Right forelimb (tissue), 1 donor: ENCODE measurements around the gene IFNL4.
"Not testable (repeated sequence)": the region's sequence is repeated elsewhere in the genome, so short reads cannot be mapped to it uniquely, and the experiment has no call there.

Experiments
- DNase-seq: peaks from one replicate; pipeline ENCODE4 v3.0.0-alpha.2; 2018

IFNL4 gene

DNA sequence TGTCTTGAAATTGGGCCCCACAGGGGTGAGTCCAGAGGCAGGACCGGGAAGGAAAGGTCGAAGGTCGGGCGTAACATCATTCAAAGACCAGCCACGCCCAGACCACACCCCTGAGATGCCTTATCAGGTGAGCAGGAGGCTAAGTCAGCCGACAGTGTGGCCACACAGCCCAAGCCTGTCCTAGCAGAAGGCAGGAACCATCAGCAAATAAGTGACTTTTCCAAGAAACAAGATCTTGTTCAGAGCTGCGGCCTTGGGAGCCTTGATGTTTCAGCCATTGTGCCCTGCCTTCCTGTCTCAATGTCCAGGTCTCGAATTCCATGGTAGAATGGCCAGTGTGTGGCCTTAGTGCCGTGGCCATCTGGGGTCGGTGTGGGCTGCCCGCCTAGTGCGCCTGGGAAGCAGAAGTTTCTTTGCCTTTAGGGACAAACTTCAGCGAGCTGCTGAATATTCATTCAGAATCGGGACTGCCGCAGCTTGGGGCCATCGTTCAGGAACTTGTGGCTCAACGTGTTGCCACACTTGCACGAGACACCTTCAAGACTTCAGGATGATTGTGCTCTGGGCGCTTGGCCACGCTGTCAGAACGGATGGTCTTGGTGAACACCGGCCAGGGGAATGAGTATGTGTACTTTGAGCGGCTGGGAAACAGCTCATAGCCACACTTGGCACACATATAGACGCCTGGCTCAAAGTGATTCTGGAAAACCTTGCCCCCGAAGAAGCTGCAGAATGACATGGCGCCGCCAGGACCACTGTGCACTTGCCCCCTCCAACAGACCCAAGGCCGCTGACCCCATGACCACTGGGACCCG lies 6.1 kb upstream of the IFNL4 start:
- no peak for DNase-seq

DNA sequence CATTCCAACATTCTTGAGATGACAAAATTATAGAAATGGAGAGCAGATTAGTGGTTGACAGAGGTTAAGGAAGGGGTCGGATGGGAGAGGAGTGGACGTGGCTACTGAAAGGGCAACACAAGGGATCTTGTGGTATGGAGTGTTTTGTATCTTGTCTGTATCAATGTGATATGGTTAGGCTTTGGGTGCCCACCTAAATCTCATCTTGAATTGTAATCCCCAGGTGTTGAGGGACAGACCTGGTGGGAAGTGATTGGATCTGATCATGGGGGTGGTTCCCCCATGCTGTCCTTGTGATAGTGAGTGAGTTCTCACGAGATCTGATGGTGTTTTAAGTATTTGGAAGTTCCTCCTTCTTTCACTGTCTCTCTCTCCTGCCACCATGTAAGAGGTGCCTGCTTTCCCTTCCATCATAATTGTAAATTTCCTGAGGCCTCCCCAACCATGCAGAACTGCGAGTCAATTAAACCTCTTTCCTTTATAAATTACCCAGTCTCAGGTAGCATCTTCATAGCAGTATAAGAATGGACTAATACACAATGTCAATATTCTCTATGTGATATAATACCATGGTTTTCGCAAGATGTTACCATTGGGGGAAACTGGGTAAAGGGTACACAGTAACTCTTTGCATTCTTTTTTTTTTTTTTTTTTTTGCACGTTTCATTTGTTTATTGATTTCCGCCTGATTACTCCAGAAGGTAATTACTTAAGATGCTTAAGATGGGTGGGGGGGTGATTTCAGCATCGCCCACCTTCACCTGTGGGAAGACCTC lies 4.9 kb upstream of the IFNL4 start:
- DNase-seq = no peak

DNA sequence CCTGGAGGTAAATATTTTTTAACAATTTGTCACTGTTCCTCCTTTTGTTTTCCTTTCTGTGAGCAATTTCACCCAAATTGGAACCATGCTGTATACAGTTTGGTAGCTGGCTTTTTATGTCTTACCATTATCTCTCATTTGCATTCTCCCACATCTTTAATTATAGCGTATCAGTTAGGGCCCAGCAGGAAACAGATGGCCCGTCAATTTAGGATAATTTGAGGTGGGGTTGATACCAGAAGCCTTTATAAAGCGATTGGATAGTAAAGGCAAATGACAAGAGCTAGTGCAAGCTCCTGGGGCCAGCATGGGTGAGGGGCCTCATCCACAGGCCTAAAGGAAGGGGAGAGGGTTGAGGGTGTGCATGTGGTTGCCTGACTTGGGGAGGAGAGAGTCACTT lies 3.8 kb upstream of the IFNL4 start:
- no peak for DNase-seq

DNA sequence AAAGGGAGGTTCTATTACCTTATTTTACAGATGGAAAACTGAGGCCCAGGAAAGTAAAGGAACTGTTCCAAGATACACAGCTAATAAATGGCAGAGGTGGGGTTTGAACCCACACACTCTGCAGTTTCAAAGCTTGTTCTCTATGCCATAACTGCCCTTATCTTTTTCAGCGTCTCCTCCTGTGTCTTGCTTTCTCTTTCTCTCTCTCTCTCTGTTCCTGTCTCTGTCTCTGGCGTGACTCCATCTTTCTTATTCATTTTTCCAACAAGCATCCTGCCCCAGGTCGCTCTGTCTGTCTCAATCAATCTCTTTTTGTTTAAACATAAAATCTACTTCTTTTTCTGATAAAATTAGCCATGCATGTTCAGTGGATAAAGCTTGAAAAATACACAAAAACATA lies 3.2 kb upstream of the IFNL4 start:
- DNase-seq = no peak

DNA sequence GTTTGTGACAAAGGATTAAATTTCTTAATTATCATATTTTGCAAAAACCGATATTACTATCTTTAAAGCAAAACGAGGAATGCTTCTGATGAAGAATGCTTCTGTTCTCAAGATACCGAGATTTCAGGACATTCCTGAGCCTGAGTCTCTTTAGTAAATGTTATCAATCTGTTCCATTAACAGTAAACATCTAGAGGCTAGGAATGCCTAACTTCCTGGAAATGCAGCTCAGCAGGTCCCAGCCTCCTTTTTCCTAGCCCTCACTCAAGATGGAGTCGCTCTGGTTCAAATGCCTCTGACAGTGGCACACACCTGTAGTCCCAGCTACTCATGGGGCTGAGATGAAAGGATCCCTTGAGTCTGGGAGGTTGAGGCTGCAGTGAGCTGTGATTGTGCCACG lies 2.4 kb upstream of the IFNL4 start:
- no peak for DNase-seq

DNA sequence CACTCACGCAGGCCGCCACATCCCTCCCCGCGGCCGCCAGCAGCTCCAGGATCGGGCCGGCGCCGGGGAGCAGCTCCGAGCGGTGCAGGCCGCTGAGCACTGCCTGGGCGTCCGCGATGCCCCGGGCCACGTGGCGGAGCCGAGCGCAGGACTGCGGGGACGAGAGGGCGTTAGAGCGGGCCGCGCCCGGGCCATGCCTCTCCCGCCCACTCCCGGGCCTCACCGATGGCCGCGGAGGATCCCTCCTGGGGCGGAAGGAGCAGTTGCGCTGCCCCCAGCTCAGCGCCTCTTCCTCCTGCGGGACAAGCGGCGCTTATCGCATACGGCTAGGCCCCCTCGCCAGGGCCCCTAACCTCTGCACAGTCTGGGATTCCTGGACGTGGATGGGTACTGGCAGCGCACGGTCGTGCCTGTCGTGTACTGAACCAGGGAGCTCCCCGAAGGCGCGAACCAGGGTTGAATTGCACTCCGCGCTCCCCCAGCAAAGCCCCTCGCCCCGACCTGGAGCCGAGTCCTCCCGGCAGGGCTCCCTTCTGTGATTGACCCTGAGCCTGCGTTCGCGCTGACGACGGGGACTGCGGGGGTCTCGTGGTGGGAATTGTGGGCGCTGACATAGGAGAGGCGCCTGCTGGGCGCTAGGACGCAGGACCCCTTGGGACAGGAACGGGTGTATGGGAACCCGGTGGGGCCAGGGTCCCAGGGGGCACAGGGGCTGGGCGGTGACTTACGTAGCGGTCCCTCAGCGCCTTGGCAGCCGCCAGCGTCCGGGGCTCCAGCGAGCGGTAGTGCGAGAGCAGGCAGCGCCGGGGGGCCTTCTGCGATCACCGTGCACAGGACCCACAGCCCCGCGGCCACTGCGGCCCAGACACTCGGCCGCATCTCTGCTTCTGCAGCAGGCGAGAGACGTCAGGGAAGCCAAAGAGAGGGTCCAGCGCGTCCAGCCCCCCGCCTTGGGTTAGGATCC lies 673 bp downstream of the IFNL4 start:
- DNase-seq = no peak

DNA sequence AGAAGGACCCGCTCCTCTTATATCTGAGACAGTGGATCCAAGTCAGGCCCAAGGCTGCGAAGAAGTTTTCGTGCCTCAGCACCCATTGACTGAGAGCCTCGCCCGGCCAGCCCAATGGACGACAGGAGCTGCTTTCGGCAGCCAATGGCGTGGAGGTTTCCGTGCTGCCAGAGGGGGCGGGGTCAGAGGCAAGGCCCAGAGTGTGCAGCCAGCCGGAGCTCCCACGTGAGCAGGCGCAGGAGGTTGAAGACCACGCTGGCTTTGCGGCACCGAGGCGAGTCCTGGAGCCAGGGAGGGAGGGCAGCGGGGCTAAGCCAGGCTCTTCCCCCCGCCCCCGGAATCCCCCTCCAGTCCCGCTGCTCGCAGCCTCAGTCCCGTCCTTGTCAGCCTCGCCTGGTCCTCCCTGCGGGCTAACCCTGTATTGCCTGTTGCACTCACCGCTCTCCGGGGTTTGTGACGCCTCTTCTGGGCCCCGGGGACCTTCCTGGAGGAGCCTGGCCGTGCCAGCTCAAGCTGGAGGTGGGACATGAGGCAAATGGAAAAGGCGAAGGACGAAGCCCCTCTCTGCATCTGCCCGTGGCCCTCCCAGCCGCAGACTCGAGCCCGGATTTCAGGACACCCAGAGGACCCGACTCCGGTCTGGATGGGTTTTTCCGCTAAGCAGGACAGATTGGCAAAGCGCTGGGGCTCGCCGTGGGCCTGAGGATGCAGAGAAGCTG lies 1.5 kb downstream of the IFNL4 start:
- DNase-seq = peak; percentile 67

DNA sequence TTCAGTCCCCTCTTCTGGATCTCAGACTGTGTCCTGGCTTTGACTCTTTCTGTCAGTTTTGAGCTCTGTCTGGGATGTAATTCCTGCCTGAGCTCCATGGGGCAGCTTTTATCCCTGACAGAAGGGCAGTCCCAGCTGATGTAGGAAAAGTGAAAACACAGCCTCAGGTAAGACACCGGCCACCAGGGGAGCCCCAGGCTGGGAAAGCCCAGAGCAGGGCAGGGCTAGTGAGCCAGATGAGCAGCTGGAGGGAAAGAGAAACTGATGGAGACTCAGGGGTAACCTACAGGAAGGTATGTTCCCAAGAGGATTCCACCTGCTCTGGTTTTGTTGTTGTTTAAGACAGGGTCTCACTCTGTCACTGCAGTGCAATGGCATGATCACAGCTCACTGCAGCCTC lies 3.5 kb downstream of the IFNL4 start:
- not testable (repeated sequence) for DNase-seq

DNA sequence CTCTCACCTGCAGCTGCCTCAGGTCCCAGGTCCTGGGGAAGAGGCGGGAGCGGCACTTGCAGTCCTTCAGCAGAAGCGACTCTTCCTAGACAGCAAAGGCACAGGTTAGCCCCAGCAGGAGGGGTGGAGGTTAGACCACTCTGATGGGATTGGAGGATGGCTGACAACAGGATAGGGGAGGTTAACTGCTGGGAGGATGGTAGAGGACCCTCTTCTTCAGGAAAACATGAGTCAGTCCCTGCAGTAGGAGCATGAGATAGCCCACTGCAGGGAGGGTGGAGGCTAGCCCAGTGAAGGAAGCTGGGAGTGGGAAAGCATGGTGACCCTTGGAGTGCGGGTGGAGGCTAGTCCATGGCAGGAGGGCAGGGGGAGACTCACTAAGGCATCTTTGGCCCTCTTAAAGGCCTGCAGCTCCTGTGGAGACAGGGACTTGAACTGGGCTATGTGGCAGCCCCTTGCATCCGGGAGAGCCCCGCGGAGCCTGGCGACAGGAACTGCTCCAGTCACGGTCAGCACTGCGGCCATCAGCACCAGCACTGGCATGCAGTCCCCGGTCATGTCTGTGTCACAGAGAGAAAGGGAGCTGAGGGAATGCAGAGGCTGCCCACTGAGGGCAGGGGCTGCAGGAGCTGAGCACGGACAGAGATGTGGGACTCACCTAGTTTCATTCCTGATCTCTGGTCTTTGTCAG lies 4.1 kb downstream of the IFNL4 start, which contains the start of gene IFNL3:
IFNL3 (minus strand) TSS at position 597 of the 691 bp plus-strand sequence; CDS start at position 558, 39 bp downstream.
- not testable (repeated sequence) for DNase-seq

DNA sequence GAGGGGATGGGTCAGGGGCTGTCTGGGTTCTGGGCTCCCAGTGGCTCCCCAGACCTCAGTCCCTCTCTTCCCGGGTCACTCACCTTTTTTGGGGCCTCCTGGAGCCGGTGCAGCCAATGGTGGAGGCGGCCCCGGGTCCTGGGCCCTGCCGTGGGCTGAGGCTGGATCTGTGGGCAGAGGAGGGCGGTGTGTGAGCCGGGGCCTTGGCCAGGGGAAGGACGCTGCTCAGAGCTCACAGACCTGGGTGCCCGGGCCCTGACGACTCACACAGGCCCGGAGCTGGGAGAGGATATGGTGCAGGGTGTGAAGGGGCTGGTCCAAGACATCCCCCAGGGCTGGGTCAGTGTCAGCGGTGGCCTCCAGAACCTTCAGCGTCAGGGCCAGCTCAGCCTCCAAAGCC lies 4.9 kb downstream of the IFNL4 start:
- not testable (repeated sequence) for DNase-seq

DNA sequence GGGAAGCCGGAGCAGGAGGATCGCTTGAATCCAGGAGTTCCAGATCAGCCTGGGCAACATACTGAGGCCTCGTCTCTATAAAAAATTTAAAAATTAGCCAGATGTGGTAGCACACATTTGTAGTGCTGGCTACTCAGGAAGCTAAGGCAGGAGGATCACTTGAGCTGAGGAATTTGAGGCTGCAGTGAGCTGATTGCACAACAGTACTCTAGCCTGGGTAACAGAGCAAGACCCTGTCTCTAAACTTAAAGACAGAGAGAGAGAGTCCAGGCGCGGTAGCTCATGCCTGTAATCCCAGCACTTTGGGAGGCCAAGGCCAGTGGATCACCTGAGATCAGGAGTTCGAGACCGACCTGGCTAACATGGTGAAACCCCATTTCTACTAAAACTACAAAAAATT lies 8.2 kb downstream of the IFNL4 start:
- no peak for DNase-seq

DNA sequence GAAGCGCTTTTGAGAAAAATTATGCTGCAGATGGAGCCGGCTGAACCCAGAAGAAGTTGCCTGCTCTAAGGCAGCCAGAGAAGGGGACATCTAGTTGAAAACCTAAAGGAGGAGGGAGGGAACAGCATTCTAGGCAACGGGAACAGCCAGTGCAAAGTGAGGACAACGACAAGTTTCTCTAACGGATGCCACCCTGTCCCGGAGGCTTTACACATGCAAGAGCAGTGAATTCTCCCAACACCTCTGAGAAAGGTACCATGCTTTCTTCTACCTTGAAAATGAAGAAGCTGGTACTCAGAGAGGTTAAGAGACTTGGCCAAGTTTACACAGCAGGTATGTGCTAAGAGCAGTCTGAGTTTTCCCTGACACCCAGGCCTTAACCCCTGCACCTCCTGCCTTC lies 9.7 kb downstream of the IFNL4 start:
- no peak for DNase-seq

DNA sequence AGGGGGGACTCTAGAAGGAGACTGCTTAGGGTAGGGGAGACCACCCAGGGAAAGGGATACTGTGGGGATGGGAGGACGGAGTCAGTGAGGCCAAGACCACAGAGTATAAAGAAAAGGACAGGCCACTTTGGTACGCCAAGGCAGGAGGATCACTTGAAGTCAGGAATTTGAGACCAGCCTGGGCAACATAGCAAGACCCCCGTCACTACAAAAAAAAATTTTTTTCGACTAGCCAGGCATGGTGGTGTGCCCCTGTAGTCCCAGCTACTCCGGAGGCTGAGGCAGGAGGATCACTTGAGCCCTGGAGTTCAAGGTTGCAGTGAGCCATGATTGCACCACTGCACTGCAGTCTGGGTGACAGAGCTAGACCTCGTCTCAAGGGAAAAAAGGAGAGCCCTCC lies 10.4 kb downstream of the IFNL4 start:
- no peak for DNase-seq

DNA sequence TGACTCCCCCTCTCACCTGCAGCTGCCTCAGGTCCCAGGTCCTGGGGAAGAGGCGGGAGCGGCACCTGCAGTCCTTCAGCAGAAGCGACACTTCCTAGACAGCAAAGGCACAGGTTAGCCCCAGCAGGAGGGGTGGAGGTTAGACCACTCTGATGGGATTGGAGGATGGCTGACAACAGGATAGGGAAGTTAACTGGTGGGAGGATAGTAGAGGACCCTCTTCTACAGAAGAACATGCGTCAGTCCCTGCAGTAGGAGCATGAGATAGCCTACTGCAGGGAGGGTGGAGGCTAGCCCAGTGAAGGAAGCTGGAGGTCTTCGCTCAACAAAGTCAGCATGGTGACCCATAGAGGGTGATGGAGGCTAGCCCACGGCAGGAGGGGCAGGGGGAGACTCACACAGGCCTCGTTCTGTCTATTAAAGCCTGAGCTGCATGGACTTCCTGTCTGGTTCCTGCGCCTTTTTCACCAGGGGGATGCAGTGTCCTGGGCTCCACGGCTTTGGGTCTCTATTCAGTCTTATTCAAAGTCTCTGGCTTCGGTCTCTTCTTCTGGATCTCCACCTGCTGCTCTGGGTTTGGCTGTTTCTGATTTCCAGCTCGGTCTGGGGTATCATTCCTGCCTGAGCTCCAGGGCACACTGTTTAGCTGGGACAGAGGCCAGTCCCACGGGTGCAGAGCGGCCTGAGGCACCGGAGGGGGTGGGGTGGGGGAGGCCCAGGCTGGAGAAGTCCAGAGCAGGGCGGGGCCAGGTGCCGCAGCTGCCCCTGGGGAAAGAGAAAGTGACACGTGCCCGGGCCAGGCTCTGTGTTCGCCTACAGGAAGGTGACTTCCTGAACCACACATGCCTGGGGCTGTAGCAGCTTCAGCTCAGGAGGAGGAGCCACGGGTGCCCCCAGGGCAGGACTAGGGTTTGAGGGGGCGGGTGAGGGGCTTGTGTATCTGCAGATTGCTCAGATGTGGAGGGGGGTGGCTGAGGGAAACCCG lies 11.2 kb downstream of the IFNL4 start:
- no peak for DNase-seq

DNA sequence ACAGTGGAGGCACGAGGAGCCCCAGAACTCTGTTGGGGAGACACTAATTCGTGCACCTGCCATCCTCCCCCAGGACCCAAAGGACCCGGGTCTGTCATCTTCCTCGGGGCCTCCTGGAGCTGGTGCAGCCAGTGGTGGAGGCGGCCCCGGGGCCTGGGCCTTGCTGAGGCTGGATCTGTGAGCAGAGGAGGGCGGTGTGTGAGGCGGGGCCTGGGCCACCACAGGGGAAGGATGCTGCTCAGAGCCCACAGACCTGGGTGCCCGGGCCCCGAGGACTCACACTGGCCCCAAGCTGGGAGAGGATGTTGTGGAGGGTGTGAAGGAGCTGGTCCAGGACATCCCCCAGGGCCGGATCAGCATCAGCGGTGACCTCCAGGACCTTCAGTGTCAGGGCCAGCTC lies 12.1 kb downstream of the IFNL4 start:
- DNase-seq = no peak

DNA sequence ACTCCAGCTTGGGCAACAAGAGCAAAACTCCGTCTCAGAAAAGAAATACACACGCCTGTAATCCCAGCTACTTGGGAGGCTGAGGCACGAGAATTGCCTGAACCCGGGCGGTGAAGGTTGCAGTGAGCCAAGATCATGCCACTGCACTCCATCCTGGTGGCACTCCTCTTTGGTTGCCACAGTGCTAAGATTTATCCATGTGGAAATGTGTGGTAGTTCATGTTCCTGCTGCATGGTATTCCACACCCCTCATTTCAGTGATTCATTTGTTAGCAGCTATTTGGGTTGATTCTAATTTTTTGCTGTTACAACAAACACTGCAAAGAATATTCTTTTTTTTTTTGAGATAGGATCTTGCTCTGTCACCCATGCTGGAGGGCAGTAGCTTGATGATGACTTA lies 15.9 kb downstream of the IFNL4 start:
- no peak for DNase-seq

DNA sequence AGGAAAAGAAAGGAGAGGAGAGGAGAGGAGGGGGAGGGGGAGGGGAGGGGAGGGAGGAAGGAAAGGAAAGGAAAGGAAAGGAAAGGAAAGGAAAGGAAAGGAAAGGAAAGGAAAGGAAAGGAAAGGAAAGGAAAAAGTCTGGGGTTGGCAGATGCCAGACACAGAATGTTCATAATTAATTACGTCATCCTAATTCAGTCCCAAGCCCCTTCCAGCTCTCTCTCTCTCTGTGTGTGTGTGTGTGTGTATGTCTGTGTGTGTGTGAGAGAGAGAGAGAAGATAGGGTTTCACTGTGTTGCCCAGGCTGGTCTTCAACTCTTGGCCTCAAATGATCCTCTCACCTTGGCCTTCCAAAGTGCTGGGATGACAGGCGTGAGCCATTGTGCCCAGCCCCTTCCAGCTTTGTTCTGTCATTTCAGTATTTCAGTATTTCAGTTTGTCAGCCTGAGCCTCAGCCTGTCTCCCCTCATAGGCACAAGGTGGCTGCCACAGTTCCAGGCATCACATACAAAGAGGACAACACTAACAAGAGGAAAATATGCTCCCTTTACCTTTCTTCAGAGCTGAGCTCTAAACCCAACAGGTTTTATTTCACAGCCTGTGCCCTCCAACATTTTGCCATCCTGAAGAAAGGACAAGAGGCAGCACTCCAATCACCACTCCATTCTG lies 18.4 kb downstream of the IFNL4 start:
- DNase-seq = no peak

DNA sequence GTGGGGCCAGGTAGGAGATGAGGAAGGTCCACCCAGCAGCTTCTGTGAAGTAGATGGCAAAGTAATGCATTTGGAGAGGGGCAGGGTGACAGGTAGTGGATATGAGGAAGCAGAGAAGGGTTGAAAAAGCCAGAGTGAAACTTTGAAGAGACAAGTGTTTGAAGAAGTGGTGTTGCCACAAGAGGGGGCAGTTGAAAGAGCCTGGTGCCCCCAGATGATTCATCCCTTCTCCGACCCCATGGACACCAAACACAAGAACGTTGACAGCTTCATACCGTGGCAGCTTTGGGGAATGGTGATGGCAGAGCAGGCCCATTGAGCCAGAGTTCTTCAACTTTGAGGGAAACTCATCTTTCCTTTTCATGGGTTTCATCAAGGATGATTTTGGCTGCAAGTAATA lies 23.7 kb downstream of the IFNL4 start:
- DNase-seq = no peak

DNA sequence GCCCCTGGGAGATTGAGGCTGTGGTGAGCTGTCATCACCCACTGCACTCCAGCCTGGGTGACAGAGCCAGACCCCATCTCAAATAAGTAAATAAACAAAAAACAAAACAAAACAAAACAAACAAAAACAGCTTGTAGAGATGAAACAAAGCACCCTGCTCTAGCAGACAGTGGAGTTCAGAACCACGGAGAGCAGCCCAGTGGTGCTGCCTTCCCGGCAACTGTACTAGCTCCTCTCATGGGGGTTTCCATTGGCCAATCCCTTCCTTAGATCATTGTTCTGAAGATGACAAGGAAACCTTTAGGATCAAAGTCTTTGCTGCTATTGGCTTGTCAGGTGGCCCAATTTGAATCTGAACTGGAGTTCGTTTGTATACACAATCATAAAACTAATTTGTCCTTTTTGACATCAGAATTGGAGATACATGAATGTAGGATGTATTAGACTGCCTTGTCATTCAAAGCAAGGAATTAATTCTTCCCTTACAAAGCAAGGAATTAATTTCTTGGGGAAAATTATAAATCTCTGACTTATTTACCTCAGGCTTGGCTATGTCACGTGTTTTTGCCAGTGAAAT lies 24.9 kb downstream of the IFNL4 start:
- DNase-seq = no peak
